ENCODE data around the gene PHB1.
A peak's percentile ranks its signal among the peaks of the same experiment; 100 is the strongest.
"Not testable (repeated sequence)": the region's sequence is repeated elsewhere in the genome, so short reads cannot be mapped to it uniquely, and the experiment has no call there.

The PHB1 gene

DNA sequence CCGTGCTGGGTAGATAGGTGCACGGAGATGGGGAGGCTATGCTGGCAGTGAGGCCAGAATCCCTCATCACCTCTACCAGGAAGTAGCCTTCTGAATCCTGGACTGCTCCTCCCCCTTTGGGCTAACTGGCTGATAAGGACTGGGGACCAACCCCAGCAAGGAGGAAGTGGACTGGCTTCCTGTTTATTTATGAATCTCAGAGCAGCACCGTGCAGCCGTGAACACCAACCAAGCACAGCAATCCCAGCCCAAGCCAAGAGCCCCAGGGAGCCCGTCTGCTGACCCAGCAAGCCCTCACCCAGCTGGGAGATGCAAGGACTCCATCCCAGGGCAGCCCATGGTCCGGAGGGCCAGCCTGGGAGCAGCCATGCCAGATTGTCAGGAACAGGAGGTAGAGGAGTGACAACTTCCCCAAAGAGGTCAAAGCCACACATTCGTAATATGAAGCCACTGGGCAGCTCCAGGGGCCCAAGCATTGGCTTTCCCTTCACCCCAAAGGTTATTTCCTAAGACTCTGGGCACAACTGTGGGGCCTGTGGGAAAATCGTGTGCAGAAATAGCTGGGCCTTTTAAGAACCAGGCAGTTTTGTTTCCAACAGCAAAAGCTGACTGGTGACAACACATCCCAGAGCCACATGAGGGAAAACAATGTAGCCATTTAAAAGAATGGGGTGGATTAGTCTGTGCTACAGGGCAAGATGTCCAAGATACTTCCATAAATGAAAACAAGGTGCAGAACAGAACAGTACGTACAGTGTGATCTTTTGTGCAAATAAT lies 23.9 kb downstream of the PHB1 start:
- Histone ChIP-seq H3K4me3 (no peak overlapping the region), H3K4me1 (peaks cover 0 to 28% (median 2%) of the 10 kb centered on the region in 4 donors), H3K27me3 (peaks cover 0 to 16% of the 10 kb centered on the region in 2 donors), H3K36me3 (no peaks in the 10 kb centered on the region), H3K27ac (no peak overlapping the region), H3K9me3 (no peaks in the 10 kb centered on the region)
- intact Hi-C loops (cut with DNase I; ENCODE audit: low total_unique reads), result no loop called here
- DNase-seq, result peak in 1 of 2 donors; percentile 28
- no peak for TF ChIP-seq CTCF (IDR thresholded peaks at IDR 0.05)

DNA sequence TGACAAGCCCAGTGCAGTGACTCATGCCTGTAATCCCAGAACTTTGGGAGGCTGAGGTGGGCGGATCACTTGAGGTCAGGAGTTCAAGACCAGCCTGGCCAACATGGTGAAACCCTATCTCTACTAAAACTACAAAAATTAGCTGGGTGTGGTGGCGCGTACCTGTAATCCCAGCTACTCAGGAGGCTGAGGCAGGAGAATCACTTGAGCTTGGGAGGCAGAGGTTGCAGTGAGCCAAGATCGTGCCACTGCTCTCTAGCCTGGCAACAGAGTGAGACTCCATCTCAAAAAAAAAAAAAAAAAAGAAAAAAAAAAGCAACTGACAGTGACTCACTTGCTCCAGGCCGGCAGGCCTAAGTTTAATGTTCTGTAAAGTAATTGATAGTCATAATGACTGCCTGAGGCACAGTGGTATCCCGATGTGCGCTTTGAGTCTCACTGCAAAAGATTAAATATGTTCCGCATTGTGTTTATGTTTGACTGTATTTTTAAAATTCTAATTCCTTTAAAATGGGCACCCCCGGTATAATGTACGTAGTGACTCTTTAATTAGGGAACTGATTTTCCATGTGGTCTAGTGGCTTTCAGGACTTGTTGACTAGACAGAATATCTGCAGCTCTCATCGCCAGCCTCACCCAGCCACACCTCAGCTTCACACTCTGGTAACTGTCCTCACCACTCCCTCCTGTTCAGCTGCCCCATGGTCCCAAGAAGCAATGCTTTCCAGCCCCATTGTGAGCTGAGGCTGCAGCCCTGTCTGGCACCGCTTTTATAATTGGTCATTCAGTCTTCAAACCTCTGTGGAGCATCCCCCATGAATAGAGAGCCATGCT lies 25.0 kb downstream of the PHB1 start:
- DNase-seq, result not testable (repeated sequence)

GRCh38 chr17:49388692-49389513 lies 25.8 kb downstream of the PHB1 start:
- intact Hi-C loops (cut with DNase I; ENCODE audit: low total_unique reads), result no loop called here
- Histone ChIP-seq H3K4me1 (peaks cover 0 to 25% (median 0%) of the 10 kb centered on the region in 4 donors), H3K4me3 (no peak overlapping the region), H3K9me3 (no peaks in the 10 kb centered on the region), H3K27ac (no peak overlapping the region), H3K36me3 (no peaks in the 10 kb centered on the region), H3K27me3 (peaks cover 0 to 21% of the 10 kb centered on the region in 2 donors)
- DNase-seq, result no peak
- no peak for TF ChIP-seq CTCF (IDR thresholded peaks at IDR 0.05)

More for the DNA sequence above, 25.0 kb downstream of the PHB1 start:
- H3K9me3 ChIP-seq; H3K36me3 ChIP-seq; H3K4me3 ChIP-seq; H3K27ac ChIP-seq; intact Hi-C loops (cut with DNase I; ENCODE audit: low total_unique reads): not testable (repeated sequence)
- Histone ChIP-seq H3K4me1 (peaks cover 0 to 28% (median 1%) of the 10 kb centered on the region in 4 donors), H3K27me3 (peaks cover 0 to 18% of the 10 kb centered on the region in 2 donors)

GRCh38 chr17:49388290-49388640 lies 26.4 kb downstream of the PHB1 start:
- TF ChIP-seq CTCF (IDR thresholded peaks at IDR 0.05), result no peak
- no peak overlapping the region for H3K4me3 ChIP-seq
- intact Hi-C loops (cut with DNase I; ENCODE audit: low total_unique reads), result no loop called here
- peaks cover 0 to 19% (median 0%) of the 10 kb centered on the region in 4 donors for H3K4me1 ChIP-seq
- no peak overlapping the region for H3K27ac ChIP-seq
- no peak for DNase-seq
- H3K9me3 ChIP-seq, result no peaks in the 10 kb centered on the region
- no peaks in the 10 kb centered on the region for H3K36me3 ChIP-seq
- peaks cover 0 to 25% of the 10 kb centered on the region in 2 donors for H3K27me3 ChIP-seq

- H3K4me3 ChIP-seq, result no peak overlapping the region
- no peak overlapping the region for H3K27ac ChIP-seq
- TF ChIP-seq CTCF (IDR thresholded peaks at IDR 0.05), result no peak
- no peaks in the 10 kb centered on the region for H3K36me3 ChIP-seq
- intact Hi-C loops (cut with DNase I; ENCODE audit: low total_unique reads), result no loop called here
- peaks cover 0 to 25% of the 10 kb centered on the region in 2 donors for H3K27me3 ChIP-seq
- peaks cover 0 to 21% (median 0%) of the 10 kb centered on the region in 4 donors for H3K4me1 ChIP-seq
- DNase-seq, result no peak
- no peaks in the 10 kb centered on the region for H3K9me3 ChIP-seq
These were observed 27.0 kb downstream of the PHB1 start for GRCh38 chr17:49387498-49388289.
